ENCODE data around the gene TNFRSF8.

- no peak for TF ChIP-seq CTCF (conservative IDR thresholded peaks at IDR 0.05; ENCODE audit: low read depth, low read length)
- no peak for TF ChIP-seq EZH2 (IDR thresholded peaks at IDR 0.05; ENCODE audit: low read length, unreplicated experiment)
- TF ChIP-seq EZH2phosphoT487 (IDR thresholded peaks at IDR 0.05; ENCODE audit: borderline replicate concordance, low read length) = no peak
These were observed 30.9 kb upstream of the TNFRSF8 start for GRCh38 chr1:12032161-12032621.
